Occipital lobe (tissue), 2 donors: ENCODE measurements around the gene MED6. TPM values are rescaled to one million over a fixed set of nuclear protein-coding genes. Genes with fewer than 3 reads are reported as not detected.

ENCODE experiments used
- DNase-seq: peaks from one replicate; lab custom pipeline; 2025; lab: John Stamatoyannopoulos, UW
- total RNA-seq: library from RNA; depleted of rRNA; stranded (reverse); fragments of >200 nt; gene quantifications from one replicate; pipeline ENCODE4 v1.2.3, GENCODE V29; 2014

Gene MED6, protein sequence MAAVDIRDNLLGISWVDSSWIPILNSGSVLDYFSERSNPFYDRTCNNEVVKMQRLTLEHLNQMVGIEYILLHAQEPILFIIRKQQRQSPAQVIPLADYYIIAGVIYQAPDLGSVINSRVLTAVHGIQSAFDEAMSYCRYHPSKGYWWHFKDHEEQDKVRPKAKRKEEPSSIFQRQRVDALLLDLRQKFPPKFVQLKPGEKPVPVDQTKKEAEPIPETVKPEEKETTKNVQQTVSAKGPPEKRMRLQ
- 61.3 TPM for total RNA-seq

DNA sequence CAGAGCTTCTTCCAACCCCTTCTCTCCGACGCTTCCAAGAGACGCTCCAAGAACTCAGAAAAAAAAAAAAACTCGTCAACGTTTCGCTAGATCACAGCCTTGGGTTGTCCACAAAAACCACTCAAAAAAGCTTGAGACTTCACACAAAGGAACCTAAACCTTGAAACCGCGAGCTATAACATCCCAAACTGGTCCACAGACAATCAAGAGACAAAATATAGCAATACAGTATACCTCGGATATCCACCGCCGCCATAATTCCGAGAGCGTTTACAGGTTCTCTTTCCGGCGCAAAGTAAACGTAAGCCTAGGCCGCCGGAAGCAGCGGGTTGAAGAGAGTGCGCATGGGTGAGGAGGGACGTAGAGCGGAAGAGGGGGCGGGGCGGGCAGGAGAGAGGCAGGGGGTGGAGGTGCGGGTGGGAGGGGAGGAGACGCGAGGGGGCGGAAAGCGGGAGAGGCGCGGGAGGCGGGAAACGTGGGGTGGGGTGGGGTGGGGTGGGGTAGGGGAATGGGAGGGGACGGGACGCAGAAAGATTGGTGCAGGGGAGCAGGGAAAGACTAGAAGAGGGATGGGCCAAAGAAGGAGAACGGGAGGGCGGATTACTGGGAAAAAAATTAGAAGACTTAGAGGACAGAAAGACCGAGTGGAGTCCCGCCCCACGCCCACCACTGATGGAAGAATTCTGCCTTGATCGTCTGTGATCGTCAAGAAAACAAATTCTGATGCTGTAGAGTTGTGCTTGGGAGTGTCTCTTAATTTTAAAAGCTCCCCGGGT lies at the start of gene MED6:
TSS of gene MED6 (minus strand) at position 274 of the 776 bp plus-strand sequence. CDS start at position 256, 18 bp downstream.
- peak; percentile 87 for DNase-seq

DNA sequence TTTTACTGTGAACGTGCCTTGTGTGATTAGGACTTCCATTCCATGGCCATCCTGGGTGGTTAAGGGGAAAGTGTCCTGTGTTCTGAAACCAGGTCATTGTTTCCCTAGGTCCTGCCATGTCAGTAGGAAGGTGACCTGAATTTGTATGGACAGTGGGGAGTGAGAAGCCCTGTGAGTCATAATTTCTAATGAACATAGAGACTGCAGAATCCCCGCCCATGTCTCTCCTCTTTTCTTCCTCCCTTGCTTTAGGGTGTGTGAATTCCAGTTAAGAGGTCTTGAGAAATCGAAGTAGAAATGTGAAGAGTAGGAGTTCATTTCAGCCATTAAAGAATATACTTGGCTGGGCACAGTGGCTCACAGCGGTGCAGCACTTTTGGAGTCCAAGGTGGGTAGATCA lies 49.3 kb upstream of the MED6 start:
- DNase-seq = no peak

DNA sequence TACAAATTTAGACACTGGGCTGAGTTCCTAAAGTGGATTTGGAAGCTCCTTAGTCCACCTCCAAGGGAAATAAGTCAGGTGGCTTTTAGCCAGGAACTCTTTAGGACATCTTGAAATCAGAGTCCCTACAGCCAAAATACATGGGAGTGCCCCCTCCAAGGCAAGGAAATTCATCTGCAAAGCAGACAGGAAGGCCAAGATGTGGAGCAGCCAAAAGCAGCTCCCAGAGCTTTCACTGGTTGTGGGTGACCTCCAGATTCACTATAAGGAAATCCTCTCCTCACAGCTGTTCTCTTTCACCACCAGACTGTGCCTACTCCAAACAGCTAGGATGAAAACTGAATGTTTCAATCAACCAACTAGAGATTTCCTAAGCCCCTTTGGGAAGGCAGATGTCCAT lies 47.9 kb upstream of the MED6 start:
- DNase-seq = no peak

DNA sequence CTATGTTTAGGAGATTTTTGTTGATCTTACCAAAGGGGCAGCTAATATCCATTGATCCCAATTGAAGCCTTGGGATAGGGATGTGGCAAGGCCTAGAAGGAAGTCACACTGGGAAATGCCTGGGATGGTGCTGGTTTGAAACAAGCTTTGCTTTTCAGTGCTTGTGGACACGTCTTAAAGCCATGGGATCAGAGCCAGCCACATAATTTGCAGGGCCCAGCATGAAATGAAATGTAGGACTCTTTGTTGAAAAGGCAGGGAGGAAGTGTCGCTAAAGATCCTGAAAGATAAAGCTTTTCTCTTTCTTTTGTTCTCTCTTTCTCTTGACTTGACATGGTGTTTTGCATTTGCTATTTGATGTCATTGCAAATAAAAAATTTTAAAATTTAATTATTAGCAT lies 46.2 kb upstream of the MED6 start:
- no peak for DNase-seq

DNA sequence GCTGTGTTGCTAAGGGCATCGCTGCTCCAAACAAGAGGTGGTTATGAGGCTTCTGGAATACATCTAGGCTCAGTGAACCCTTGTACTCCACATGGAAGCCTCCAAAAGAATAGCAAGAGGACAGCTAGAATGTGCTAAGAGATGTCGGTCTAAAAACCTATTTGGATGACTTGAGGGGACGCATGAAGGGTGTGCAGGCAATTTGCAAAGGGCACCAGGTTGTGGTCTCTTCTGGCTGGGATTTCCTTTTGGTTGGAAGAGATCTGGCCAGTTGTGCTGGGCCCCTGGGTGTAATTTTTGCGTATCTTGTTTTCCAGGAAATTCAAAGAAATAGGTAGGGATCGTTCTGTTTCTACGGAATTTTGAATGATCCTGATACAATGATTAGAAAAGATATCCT lies 45.4 kb upstream of the MED6 start:
- DNase-seq = no peak

DNA sequence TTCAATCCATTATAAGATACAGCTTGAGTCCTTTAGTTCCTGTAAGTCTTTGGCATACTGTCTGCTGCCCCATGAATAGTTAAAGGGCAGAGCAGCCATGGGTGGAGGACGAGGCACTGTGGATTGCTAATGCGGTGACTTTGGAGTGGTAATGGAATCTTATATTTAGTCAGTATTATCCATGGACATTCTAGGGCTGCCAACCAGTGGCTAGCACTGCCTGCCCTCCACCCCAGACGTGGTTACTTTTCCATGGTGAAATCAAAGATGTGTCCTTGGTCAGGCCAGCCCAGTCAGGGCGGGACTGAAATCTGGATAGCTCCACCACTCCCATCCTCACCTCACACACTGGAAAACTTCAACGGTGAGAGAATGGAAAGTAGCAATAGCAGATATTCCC lies 43.5 kb upstream of the MED6 start:
- no peak for DNase-seq

DNA sequence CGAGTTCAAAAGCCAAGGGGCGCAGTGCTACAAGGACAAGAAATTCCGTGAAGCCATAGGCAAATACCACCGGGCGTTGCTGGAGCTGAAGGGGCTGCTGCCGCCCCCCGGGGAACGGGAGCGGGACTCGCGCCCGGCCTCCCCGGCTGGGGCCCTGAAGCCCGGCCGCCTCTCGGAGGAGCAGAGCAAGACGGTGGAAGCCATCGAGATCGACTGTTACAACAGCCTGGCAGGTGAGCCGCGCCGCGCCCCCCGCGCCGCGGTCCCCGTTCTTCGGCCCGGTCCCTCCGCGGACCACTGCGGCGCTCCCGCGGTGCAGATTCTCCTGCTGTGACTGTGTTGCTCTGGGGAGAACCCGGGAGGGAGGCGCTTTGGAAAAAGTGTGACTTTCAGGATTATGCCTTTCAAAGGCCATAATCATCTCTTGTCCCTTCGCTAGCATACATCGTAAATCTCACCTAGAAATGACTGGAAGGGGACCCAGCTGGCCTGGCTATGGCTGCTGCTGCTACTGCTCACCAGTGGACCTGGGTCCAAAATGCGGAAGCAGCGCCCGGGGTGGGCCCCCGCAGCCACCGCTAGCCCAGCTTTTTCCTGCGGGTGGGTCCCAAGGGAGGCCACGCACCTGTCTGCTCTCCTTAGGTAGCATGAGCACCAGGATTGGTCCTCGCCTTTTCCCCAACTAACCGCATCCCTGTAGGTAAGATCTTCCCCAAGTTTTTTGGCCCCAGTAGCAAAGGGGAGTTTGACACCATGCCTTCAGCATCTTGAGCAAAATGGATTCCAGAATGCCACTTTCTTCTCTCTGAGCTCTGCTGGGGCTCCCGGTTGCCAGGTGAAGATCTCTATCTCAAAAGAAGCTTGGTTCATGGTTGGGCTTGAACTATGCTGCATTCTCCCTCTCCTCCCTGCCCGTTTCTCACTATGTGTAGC lies 42.1 kb upstream of the MED6 start:
- peak; percentile 5 for DNase-seq

DNA sequence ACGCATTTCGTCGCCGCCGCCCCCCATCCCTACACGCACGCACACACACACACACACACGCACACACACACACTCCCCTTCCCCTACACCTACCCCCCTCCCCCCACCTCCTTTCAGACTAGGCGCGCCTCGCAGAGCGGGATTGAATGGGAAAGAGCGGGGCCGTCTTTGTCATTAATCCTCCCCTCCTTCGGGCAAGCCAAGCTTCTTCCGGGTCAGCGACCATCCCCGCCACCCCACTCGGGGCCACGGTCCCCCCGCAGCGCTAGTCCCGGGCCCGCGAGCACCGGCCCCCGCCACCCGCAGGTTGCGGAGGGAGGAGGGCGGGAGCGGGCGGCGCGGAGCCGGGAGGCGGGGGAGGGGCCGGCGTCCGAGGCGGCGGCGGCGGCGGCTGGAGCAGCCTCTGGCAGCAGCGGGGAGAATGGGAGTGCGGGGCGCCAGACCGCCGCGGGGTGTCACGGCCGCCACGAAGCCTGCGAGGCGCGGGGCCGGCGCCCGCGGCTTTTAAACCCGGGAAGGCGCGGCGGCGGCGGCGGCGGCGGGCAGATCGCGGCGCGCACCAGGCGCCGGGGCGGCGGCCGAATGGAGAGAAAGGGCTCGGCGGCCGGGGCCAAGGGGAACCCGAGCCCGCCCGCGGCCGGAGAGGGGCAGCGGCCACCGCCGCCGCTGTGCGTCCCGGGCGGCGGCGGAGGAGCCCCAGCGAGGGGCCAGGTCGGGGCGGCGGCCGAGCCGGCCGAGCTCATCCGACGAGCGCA lies 41.3 kb upstream of the MED6 start, which contains the start of gene TTC9:
TSS of gene TTC9 (plus strand) at position 369 of the 755 bp plus-strand sequence. CDS start at position 583, 214 bp downstream.
- no peak for DNase-seq

DNA sequence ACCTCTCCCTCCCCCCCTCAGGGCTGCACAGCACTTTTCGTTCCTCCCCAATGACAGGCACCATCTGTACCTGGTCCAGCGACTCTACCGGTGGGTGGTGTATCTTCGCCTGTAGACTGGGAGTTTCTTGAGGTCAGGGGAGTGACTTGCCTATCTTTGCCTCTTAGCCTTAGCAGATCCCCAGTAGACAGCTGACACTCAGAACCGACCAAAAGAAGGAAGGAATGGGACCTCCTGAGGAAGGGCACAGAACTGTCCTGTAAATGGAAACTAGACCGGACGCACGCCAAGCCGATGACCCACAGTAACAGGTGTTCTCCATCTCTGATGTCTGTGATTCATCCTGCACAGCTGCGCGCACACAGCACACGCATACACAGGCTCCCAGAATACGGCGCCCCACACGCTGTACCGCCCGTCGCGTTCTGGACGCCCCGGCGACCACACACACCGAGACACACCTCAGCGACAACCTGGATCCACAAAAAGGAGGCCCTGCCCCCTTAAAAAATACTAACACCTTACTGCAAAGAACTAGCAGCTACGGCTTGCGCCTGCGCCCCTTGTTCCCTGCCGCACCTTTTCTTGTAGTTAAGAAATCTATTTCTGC lies 40.6 kb upstream of the MED6 start:
- peak; percentile 24 for DNase-seq

DNA sequence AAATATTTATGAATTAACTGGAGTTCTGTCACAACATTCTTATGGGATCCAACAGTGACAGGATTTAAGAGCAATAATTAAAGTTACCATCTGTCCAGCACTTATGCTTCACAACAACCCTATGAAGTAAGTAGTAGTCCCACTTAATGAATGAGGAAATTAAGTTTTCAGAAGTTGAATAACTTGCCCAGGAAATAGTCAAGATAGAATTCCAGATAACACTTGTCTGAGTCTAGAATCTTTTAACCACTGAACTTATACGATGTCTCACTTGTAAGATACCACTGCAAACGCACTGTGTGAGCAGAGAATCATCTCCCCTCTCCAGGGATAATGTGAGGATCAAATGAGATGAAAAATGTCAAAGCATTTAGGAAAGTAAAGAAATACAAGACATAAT lies 38.0 kb upstream of the MED6 start:
- DNase-seq = no peak

DNA sequence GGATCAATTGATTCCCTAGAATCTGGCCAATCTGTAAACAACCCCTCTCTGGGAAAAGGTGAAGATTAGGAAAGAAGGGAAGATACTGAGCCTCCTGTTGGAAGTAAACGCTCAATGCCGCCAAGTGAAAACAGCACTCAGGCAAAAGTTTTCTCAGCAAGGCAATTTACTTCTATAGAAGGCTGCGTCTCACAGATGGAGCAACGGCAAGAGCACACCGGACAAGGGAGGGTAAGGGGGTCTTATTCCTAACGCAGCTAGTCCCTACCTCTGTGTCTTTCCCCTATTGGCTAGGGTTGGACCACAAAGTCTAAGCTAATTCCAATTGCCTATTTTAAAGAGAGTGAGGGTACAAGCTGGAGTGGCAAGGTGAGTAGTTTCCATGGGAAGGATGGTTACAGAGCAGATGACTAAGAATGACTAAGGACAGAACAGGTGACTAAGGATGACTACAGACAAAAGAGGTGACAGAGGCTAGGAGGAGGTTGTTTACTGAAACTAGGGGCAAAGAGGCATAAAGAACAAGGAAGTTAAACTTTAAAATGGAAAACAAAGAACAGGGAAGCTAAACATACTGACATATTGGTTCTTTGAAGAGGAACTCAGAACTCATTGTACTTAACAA lies 35.6 kb upstream of the MED6 start:
- no peak for DNase-seq

DNA sequence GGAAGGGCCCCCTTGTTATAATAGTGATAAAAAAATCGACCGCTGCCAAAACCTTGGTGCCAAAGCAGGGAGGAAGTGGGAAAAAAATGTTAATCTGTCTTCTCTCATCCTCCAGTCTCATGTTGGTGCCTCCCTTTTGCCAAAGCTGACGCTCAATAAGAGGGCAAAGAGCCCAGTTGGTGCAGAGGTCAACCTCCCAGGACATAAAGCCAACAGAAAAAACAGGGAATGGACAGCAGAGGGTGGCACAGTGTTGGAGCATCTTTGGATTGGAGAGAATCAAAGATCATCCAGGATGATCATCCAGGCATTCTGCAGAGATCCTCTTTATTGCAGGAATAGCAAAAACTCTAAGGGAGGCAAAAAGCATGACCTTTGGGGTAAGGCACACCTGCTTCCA lies 31.5 kb upstream of the MED6 start:
- no peak for DNase-seq

DNA sequence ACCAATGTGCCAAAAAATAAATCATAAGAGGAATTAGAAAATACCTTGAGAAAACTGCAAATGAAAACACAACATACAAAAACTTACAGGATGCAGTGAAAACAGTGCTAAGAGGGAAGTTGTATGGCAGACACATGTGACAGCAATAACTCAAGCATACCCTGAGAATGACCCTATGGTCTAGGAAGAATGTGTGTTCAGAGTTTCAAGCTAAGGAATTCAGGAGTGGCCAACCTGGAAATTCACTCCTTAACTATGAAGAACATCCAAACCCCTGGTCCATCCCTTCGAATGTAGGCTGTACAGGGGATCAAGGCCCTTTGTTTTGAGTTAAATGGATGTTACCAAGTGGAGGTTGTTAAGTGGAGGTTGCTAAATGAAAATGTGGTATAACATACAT lies 24.5 kb upstream of the MED6 start:
- no peak for DNase-seq

DNA sequence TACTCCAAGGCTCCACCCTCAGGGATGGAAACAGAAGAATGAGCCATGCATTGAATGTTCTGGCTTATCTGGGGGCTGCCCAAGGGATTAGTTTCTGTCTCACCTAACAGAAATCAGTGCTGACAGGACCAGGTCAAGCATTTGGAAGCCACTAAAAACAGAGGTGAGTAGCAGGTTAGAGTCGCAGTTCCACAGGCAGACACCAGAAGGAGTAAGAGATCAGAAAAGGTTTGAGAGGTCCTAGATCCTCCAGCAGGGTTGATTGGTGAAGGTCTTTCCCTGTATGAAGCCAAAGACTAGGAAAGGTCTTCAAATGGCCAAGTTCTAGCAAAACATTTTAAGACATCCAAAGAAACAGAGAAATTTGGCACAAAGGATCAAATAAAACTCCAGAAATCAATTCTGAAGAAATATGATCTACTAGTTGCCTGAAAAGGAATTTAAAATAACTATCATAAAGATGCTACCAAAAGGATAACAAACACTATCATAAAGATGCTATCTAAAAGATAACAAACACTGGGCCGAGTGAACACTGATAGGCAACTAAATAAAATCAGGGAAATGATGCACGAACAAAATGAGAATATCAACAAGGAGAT lies 21.8 kb upstream of the MED6 start:
- no peak for DNase-seq

DNA sequence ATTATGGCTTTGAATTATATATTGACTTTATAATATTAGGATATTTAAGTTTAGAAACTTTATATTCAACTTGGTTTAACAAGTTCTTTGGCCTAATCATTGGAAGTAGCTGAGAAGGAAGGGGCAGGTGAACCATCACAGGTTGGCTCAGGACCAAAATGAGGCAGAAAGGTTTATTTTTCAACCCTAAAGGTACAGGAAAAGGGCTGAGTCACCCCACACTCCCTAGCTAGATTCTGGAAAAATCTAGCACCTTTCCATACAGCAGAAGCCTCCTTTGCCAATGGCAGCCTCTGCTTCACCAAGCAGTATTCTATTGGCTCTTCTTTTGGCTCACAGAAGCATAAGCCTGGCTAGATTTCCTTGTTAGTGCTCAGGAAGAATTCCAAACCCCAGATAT lies 19.3 kb upstream of the MED6 start:
- DNase-seq = no peak

DNA sequence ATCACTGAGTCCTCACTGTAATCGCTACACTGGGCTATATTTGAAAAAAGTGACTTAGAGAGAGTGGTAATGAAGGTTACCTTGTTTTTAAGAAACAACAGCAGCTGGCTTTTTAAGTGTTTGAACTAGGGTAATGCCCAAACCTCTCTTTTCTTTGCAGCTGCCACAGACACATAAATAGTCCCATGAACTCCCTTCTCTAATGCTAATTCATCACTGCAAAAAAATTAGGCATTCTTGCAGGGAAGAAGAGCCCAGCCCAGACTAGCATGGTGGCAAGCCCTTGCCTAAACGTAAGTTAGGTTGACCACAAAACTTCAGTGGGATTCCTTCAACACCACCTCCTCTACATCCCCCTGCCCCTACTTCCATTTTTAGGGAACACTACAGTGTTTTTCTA lies 17.9 kb upstream of the MED6 start:
- no peak for DNase-seq

DNA sequence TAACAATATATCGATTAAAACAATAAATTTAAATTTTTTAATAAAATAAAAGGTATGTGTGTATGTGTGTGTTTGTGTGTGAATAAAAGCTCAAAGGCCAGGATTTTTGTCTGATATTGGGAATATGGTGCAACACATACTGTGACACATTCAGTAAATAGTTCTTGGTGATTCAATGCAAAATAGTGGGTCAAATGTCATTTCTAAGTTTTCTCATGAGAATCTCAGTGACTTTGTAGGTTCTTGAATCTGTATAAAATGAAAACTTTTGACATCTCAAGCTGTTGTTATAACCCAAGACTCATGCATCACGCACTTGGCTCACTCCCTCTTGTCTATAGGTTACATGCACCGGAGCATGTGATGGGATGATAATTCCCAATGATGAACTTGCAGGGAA lies 16.2 kb upstream of the MED6 start:
- no peak for DNase-seq

DNA sequence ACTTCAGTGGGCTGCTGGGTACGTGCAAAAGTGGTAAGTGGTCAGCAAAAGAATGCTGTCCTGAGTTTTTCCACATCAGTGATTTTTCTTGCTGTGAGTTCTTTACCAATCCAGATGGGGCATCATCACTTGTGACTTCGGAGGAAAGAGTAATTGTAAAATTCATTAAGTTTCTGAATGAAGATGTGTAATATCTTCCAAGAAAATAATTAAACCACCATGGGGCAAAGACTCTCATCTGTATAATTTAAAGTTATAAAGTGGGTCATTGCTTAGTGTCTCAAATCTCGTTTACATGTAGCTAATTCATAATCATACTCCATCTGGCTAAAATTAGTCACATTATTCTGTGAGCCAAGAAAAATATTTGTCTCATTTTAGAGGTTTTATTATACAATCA lies 10.8 kb upstream of the MED6 start:
- DNase-seq = no peak

DNA sequence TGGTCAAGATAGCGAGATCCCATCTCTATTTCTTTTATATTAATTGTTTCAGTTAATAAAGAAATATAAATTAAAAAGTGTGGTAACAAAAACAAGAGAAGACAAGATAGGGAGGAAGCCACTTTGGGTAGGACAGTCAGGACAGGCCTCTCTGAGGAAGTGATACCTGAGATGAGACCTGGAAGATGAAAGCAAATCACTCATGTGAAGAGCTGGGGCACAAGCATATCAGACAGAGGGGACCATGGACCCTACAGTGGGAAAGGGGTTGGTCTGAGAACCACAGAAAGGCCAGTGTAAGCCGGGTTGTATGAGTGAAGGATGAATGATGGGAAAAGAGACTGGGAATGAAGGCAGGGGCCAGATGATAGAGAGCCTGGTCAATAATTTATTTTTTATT lies 1.8 kb upstream of the MED6 start:
- DNase-seq = no peak

DNA sequence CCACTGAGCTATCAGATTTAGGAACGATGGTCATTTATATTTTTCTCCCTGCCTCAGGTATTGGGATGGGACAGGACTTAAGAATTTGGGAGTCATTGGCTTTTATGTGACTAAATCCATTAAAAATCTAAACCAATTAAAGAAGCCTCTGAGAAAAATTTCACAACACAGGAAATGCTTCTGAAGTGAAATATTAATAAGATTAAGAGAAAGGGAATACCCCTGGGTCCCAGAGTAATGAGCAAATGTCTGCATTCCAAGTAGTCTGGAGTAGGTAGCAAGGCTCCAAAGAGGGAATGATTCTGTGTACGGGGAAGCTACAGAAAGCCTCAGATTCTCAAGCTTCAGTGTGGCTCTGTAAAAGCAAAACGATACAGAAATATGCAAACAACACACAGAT lies 707 bp upstream of the MED6 start:
- DNase-seq = no peak
